ENCODE measurements around the gene IL17RB. TPM values are rescaled to one million over a fixed set of nuclear protein-coding genes. Genes with fewer than 3 reads are reported as not detected.

The IL17RB gene
- total RNA-seq, 4 donors from 2014 or later = 0.71 to 2.5 (median 1.6) TPM

DNA sequence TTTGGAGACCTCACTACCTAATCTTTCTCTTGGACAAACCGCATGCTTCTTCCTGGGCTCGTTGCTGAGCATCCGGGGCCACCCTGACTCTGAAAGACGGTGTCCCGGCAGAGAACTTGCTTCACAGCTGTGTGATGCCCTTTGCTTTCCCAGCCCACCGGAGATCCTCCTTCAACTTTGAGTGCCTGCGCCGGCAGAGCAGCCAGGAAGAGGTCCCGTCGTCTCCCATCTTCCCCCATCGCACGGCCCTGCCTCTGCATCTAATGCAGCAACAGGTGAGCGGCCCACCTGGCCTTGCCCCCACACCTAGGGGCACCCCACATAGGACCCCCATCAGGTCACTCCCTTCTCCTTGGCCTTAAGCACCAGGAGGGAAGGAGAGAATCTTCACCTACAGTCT, 37.9 kb upstream of the IL17RB start:
- Histone ChIP-seq H3K4me3 (replicated peaks in 1 of 3) (no peak overlapping the region), H3K4me1 (peaks cover 4 to 14% of the 10 kb centered on the region in 2 donors), H3K9me3 (no peaks in the 10 kb centered on the region), H3K27me3 (no peaks in the 10 kb centered on the region), H3K36me3 (no peaks in the 10 kb centered on the region), H3K27ac (no peak overlapping the region)
- intact Hi-C loops (cut with DNase I) = no loop called here
- TF ChIP-seq, protein P1, sequence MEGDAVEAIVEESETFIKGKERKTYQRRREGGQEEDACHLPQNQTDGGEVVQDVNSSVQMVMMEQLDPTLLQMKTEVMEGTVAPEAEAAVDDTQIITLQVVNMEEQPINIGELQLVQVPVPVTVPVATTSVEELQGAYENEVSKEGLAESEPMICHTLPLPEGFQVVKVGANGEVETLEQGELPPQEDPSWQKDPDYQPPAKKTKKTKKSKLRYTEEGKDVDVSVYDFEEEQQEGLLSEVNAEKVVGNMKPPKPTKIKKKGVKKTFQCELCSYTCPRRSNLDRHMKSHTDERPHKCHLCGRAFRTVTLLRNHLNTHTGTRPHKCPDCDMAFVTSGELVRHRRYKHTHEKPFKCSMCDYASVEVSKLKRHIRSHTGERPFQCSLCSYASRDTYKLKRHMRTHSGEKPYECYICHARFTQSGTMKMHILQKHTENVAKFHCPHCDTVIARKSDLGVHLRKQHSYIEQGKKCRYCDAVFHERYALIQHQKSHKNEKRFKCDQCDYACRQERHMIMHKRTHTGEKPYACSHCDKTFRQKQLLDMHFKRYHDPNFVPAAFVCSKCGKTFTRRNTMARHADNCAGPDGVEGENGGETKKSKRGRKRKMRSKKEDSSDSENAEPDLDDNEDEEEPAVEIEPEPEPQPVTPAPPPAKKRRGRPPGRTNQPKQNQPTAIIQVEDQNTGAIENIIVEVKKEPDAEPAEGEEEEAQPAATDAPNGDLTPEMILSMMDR (IDR thresholded peaks at IDR 0.05) = no peak
- WGBS, 2 donors = 95% methylated on average over 13 of the region's 13 CpGs
- no peak for DNase-seq

DNA sequence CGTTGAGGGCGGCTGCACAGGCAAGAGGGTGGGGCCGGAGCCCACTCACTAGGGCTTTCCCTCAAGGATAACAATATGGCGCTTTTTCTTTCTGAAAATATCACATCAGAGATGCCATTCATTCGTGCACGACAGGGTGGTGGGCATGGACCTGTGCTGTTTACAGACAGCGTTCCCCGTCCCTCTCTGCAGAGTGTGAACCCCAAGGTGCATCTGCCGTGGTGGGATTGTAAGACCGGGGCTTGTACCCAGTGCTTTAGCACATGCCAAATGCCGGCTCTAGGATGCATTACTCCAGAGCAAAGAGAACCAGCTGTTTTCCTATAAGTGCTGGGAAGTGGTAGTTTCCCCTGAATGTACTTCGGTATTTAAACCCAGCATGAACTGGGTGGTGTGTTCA, 37.1 kb upstream of the IL17RB start:
- DNase-seq = no peak

DNA sequence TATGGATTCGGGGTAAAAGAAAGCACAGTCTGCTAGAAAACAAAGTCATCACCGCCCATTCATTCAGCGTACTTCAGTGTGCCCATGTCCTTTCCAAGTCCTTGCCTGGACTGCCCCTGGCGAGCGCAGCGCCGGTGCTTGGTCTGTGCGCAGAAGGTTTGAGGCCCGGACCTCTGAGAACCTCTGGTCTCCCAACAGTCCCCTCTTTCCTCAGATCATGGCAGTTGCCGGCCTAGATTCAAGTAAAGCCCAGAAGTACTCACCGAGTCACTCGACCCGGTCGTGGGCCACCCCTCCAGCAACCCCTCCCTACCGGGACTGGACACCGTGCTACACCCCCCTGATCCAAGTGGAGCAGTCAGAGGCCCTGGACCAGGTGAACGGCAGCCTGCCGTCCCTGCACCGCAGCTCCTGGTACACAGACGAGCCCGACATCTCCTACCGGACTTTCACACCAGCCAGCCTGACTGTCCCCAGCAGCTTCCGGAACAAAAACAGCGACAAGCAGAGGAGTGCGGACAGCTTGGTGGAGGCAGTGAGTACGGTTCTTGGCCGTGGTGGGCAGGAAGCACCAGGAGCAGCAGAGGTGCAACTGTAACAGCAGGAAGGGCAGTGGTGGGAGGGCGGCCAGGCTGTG, 36.5 kb upstream of the IL17RB start:
- 86 to 88% methylated on average over 28 of the region's 28 CpGs for WGBS, 2 donors
- H3K27ac ChIP-seq = no peak overlapping the region
- H3K4me3 ChIP-seq (replicated peaks in 1 of 3) = no peak overlapping the region
- peaks cover 7 to 8% of the 10 kb centered on the region in 2 donors for H3K4me1 ChIP-seq
- H3K27me3 ChIP-seq = no peaks in the 10 kb centered on the region
- no peak for DNase-seq
- intact Hi-C loops (cut with DNase I) = no loop called here
- TF ChIP-seq POLR2A (IDR thresholded peaks at IDR 0.05) = no peak
- no peaks in the 10 kb centered on the region for H3K9me3 ChIP-seq
- no peaks in the 10 kb centered on the region for H3K36me3 ChIP-seq

More for the DNA sequence above, 37.1 kb upstream of the IL17RB start:
- H3K4me3 ChIP-seq (replicated peaks in 1 of 3) = no peak overlapping the region
- H3K36me3 ChIP-seq = no peaks in the 10 kb centered on the region
- TF ChIP-seq, protein P1 (IDR thresholded peaks at IDR 0.05) = no peak
- no peak for TF ChIP-seq POLR2A (IDR thresholded peaks at IDR 0.05)
- intact Hi-C loops (cut with DNase I) = no loop called here
- H3K9me3 ChIP-seq = no peaks in the 10 kb centered on the region
- no peak overlapping the region for H3K27ac ChIP-seq
- H3K4me1 ChIP-seq = peaks cover 6 to 11% of the 10 kb centered on the region in 2 donors
- no peaks in the 10 kb centered on the region for H3K27me3 ChIP-seq
- WGBS, 2 donors = 89 to 92% methylated on average over 12 of the region's 12 CpGs

DNA sequence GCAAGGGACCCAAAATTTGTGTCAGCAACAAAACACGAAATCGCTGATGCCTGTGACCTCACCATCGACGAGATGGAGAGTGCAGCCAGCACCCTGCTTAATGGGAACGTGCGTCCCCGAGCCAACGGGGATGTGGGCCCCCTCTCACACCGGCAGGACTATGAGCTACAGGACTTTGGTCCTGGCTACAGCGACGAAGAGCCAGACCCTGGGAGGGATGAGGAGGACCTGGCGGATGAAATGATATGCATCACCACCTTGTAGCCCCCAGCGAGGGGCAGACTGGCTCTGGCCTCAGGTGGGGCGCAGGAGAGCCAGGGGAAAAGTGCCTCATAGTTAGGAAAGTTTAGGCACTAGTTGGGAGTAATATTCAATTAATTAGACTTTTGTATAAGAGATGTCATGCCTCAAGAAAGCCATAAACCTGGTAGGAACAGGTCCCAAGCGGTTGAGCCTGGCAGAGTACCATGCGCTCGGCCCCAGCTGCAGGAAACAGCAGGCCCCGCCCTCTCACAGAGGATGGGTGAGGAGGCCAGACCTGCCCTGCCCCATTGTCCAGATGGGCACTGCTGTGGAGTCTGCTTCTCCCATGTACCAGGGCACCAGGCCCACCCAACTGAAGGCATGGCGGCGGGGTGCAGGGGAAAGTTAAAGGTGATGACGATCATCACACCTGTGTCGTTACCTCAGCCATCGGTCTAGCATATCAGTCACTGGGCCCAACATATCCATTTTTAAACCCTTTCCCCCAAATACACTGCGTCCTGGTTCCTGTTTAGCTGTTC, 35.0 kb upstream of the IL17RB start:
- Histone ChIP-seq H3K27ac (no peak overlapping the region), H3K36me3 (no peaks in the 10 kb centered on the region), H3K9me3 (no peaks in the 10 kb centered on the region), H3K27me3 (no peaks in the 10 kb centered on the region), H3K4me3 (replicated peaks in 1 of 3) (no peak overlapping the region), H3K4me1 (peaks cover 7 to 8% of the 10 kb centered on the region in 2 donors)
- TF ChIP-seq, protein P1 (IDR thresholded peaks at IDR 0.05) = no peak
- no peak for TF ChIP-seq POLR2A (IDR thresholded peaks at IDR 0.05)
- intact Hi-C loops (cut with DNase I) = no loop called here
- DNase-seq = no peak
- WGBS, 2 donors = 91 to 94% methylated on average over 24 of the region's 24 CpGs

DNA sequence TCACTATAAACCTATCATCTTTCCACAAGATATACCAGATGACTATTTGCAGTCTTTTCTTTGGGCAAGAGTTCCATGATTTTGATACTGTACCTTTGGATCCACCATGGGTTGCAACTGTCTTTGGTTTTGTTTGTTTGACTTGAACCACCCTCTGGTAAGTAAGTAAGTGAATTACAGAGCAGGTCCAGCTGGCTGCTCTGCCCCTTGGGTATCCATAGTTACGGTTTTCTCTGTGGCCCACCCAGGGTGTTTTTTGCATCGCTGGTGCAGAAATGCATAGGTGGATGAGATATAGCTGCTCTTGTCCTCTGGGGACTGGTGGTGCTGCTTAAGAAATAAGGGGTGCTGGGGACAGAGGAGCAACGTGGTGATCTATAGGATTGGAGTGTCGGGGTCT, 33.9 kb upstream of the IL17RB start:
- TF ChIP-seq POLR2A (IDR thresholded peaks at IDR 0.05) = no peak
- TF ChIP-seq, protein P1 (IDR thresholded peaks at IDR 0.05) = no peak
- H3K4me1 ChIP-seq = peaks cover 7 to 8% of the 10 kb centered on the region in 2 donors
- intact Hi-C loops (cut with DNase I) = no loop called here
- WGBS, 2 donors = 77 to 88% methylated on average over 4 of the region's 4 CpGs
- H3K4me3 ChIP-seq (replicated peaks in 1 of 3) = no peak overlapping the region
- no peak overlapping the region for H3K27ac ChIP-seq
- no peak for DNase-seq
- H3K9me3 ChIP-seq = no peaks in the 10 kb centered on the region
- no peaks in the 10 kb centered on the region for H3K27me3 ChIP-seq
- H3K36me3 ChIP-seq = no peaks in the 10 kb centered on the region
